Measurements from ENCODE around the gene FER.

FER gene

GRCh38 chr5:109099081-109099480, 351.4 kb downstream of the FER start:
- no peaks in the 10 kb centered on the region for H4K20me1 ChIP-seq (ENCODE audit: insufficient read depth, low read length)
- H2AFZ ChIP-seq (ENCODE audit: low read depth, low read length): no peak overlapping the region
- H3K4me3 ChIP-seq (ENCODE audit: low read length): no peak overlapping the region
- H3K27me3 ChIP-seq (ENCODE audit: low read depth, low read length): no peaks in the 10 kb centered on the region
- no peaks in the 10 kb centered on the region for H3K79me2 ChIP-seq (ENCODE audit: low read length)
- no peak overlapping the region for H3K4me2 ChIP-seq (ENCODE audit: low read length)
- H3K9me3 ChIP-seq (ENCODE audit: insufficient read depth, low read length): no peaks in the 10 kb centered on the region
- no peak overlapping the region for H3K9ac ChIP-seq (ENCODE audit: low read length)
- TF ChIP-seq EZH2phosphoT487 (IDR thresholded peaks at IDR 0.05; ENCODE audit: low read depth) (no peak), CTCF (IDR thresholded peaks at IDR 0.05; ENCODE audit: low read depth, low read length) (no peak)
- no peak overlapping the region for H3K27ac ChIP-seq (ENCODE audit: low read length)
- no peaks in the 10 kb centered on the region for H3K36me3 ChIP-seq (replicated peaks; ENCODE audit: low read depth, low read length)
- no peaks in the 10 kb centered on the region for H3K4me1 ChIP-seq (ENCODE audit: low read length)

GRCh38 chr5:109100971-109101370, 353.3 kb downstream of the FER start:
- Histone ChIP-seq H2AFZ (ENCODE audit: low read depth, low read length) (no peak overlapping the region), H3K4me1 (ENCODE audit: low read length) (no peaks in the 10 kb centered on the region), H3K36me3 (replicated peaks; ENCODE audit: low read depth, low read length) (no peaks in the 10 kb centered on the region), H3K4me2 (ENCODE audit: low read length) (no peak overlapping the region), H3K9ac (ENCODE audit: low read length) (no peak overlapping the region), H3K79me2 (ENCODE audit: low read length) (no peaks in the 10 kb centered on the region), H4K20me1 (ENCODE audit: insufficient read depth, low read length) (no peaks in the 10 kb centered on the region), H3K27me3 (ENCODE audit: low read depth, low read length) (no peaks in the 10 kb centered on the region), H3K27ac (ENCODE audit: low read length) (no peak overlapping the region), H3K9me3 (ENCODE audit: insufficient read depth, low read length) (no peaks in the 10 kb centered on the region), H3K4me3 (ENCODE audit: low read length) (no peak overlapping the region)
- TF ChIP-seq CTCF (IDR thresholded peaks at IDR 0.05; ENCODE audit: low read depth, low read length): no peak
- no peak for TF ChIP-seq EZH2phosphoT487 (IDR thresholded peaks at IDR 0.05; ENCODE audit: low read depth)

GRCh38 chr5:109102096-109102690, 354.5 kb downstream of the FER start:
- Histone ChIP-seq H4K20me1 (ENCODE audit: insufficient read depth, low read length) (no peaks in the 10 kb centered on the region), H3K36me3 (replicated peaks; ENCODE audit: low read depth, low read length) (no peaks in the 10 kb centered on the region), H3K79me2 (ENCODE audit: low read length) (no peaks in the 10 kb centered on the region), H3K4me1 (ENCODE audit: low read length) (no peaks in the 10 kb centered on the region), H3K9me3 (ENCODE audit: insufficient read depth, low read length) (no peaks in the 10 kb centered on the region), H2AFZ (ENCODE audit: low read depth, low read length) (no peak overlapping the region), H3K9ac (ENCODE audit: low read length) (no peak overlapping the region), H3K27ac (ENCODE audit: low read length) (no peak overlapping the region), H3K4me3 (ENCODE audit: low read length) (no peak overlapping the region), H3K4me2 (ENCODE audit: low read length) (no peak overlapping the region), H3K27me3 (ENCODE audit: low read depth, low read length) (no peaks in the 10 kb centered on the region)
- TF ChIP-seq EZH2phosphoT487 (IDR thresholded peaks at IDR 0.05; ENCODE audit: low read depth) (no peak), CTCF (IDR thresholded peaks at IDR 0.05; ENCODE audit: low read depth, low read length) (no peak)

- Histone ChIP-seq H3K36me3 (replicated peaks; ENCODE audit: low read depth, low read length) (no peaks in the 10 kb centered on the region), H3K27me3 (ENCODE audit: low read depth, low read length) (no peaks in the 10 kb centered on the region), H3K4me2 (ENCODE audit: low read length) (no peak overlapping the region), H3K4me1 (ENCODE audit: low read length) (no peaks in the 10 kb centered on the region), H4K20me1 (ENCODE audit: insufficient read depth, low read length) (no peaks in the 10 kb centered on the region), H3K9ac (ENCODE audit: low read length) (no peak overlapping the region), H2AFZ (ENCODE audit: low read depth, low read length) (no peak overlapping the region), H3K4me3 (ENCODE audit: low read length) (no peak overlapping the region), H3K79me2 (ENCODE audit: low read length) (no peaks in the 10 kb centered on the region), H3K9me3 (ENCODE audit: insufficient read depth, low read length) (no peaks in the 10 kb centered on the region), H3K27ac (ENCODE audit: low read length) (no peak overlapping the region)
- TF ChIP-seq EZH2phosphoT487 (IDR thresholded peaks at IDR 0.05; ENCODE audit: low read depth) (no peak), CTCF (IDR thresholded peaks at IDR 0.05; ENCODE audit: low read depth, low read length) (no peak)
Observed at GRCh38 chr5:109105631-109106267, 358.1 kb downstream of the FER start.
